HepG2 (cell line): Measurements from ENCODE around the gene PTPRD.

ENCODE experiments used
- NR1H2 ChIP-seq: sonication (generic); formaldehyde crosslinking; IDR thresholded peaks from 2 replicates; pipeline ENCODE4 v1.8.1; 2022; ENCODE audit warnings: low read depth, missing genetic modification reagents, borderline replicate concordance
- POLR2AphosphoS2 ChIP-seq: IDR thresholded peaks from 2 replicates; pipeline ENCODE4 v1.6.1; 2011; ENCODE audit warnings: low read depth, low read length, improper control_type of control experiment
- SIN3A ChIP-seq: IDR thresholded peaks from 2 replicates; pipeline ENCODE4 v1.6.1; 2011; ENCODE audit warnings: low read depth, mild to moderate bottlenecking, control low read depth, low read length, borderline replicate concordance
- SP4 ChIP-seq: sonication (generic); formaldehyde crosslinking; IDR thresholded peaks from 2 replicates; pipeline ENCODE4 v1.8.1; 2023; ENCODE audit warnings: mild to moderate bottlenecking, missing genetic modification reagents
- ZNF530 ChIP-seq: sonication (generic); formaldehyde crosslinking; IDR thresholded peaks from 2 replicates; pipeline ENCODE4 v1.5.0; 2020; ENCODE audit warnings: low read depth, mild to moderate bottlenecking, missing genetic modification reagents
- TF ChIP-seq, protein P1 (sequence below): sonication (generic); formaldehyde crosslinking; IDR thresholded peaks from 2 replicates; pipeline ENCODE4 v1.5.0; 2020; ENCODE audit warnings: mild to moderate bottlenecking, missing genetic modification reagents, moderate library complexity
- TF ChIP-seq, protein P2 (sequence below): sonication (generic); formaldehyde crosslinking; IDR thresholded peaks from 2 replicates; pipeline ENCODE4 v1.4.0; 2020; ENCODE audit warnings: missing genetic modification reagents

DNA sequence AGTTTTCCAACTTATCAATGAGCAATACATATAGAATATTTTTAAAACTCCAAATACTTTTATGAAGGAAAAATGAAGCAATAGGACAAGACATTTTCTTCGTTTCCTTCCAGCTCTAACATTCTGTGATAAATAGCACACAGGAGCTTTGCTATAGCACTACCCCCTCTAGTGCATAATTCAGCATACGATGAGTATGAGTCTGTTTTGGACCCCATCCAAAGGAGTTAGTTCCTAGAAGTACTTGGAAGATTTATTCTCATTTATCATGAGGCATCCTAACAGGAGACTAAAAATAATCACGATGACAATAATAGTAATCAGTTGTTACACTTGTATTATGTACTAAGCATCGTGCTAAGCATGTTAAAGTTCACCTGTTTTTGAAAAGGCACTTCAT lies 1751.9 kb downstream of the PTPRD start:
- TF ChIP-seq ZNF530 (CRISPR knock-in tag) (no peak), SIN3A (no peak), NR1H2 (CRISPR knock-in tag) (no peak), SP4 (no peak), POLR2AphosphoS2 (no peak)
- TF ChIP-seq, protein P1, sequence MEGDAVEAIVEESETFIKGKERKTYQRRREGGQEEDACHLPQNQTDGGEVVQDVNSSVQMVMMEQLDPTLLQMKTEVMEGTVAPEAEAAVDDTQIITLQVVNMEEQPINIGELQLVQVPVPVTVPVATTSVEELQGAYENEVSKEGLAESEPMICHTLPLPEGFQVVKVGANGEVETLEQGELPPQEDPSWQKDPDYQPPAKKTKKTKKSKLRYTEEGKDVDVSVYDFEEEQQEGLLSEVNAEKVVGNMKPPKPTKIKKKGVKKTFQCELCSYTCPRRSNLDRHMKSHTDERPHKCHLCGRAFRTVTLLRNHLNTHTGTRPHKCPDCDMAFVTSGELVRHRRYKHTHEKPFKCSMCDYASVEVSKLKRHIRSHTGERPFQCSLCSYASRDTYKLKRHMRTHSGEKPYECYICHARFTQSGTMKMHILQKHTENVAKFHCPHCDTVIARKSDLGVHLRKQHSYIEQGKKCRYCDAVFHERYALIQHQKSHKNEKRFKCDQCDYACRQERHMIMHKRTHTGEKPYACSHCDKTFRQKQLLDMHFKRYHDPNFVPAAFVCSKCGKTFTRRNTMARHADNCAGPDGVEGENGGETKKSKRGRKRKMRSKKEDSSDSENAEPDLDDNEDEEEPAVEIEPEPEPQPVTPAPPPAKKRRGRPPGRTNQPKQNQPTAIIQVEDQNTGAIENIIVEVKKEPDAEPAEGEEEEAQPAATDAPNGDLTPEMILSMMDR (CRISPR knock-in tag) = no peak
- TF ChIP-seq, protein P2, sequence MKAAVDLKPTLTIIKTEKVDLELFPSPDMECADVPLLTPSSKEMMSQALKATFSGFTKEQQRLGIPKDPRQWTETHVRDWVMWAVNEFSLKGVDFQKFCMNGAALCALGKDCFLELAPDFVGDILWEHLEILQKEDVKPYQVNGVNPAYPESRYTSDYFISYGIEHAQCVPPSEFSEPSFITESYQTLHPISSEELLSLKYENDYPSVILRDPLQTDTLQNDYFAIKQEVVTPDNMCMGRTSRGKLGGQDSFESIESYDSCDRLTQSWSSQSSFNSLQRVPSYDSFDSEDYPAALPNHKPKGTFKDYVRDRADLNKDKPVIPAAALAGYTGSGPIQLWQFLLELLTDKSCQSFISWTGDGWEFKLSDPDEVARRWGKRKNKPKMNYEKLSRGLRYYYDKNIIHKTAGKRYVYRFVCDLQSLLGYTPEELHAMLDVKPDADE = no peak
